Body of pancreas (tissue), 4 donors: ENCODE data around the gene AGRN. TPM values are rescaled to one million over a fixed set of nuclear protein-coding genes. Genes with fewer than 3 reads are reported as not detected.
A peak's percentile ranks its signal among the peaks of the same experiment; 100 is the strongest.

Source experiments
- ATAC-seq: fragments of 150-250 bp; one replicate; pipeline ENCODE4 v1.9.1; 2016
- DNase-seq, 4 donors: peaks; one replicate each; pipeline ENCODE4 v3.0.0-alpha.2; 2019
- H3K27ac ChIP-seq, 4 donors: fragments of 200-600 bp; sonication (generic); 1 replicate in 3 of 4; 2 replicates in 1 of 4; pipeline versions ENCODE4 v1.5.1 to v1.6.1; 2016 to 2019; ENCODE audit warnings: mild to moderate bottlenecking in 1 of 4, mixed read lengths in 1 of 4, moderate library complexity in 1 of 4
- H3K27me3 ChIP-seq, 2 donors: fragments of 200-600 bp; sonication (generic); one replicate each; pipeline ENCODE4 v1.6.0; 2016; ENCODE audit warnings: mild to moderate bottlenecking in 1 of 2
- H3K36me3 ChIP-seq, 2 donors: fragments of 200-600 bp; sonication (generic); replicated peaks in 1 of 2; 2 replicates each; pipeline ENCODE4 v1.5.1; 2016; ENCODE audit warnings: low read depth in 2 of 2; ENCODE audit not compliant: insufficient read depth in 1 of 2
- H3K4me1 ChIP-seq: fragments of 200-600 bp; sonication (generic); one replicate; pipeline ENCODE4 v1.6.0; 2016
- H3K4me3 ChIP-seq, 2 donors: fragments of 200-600 bp; sonication (generic); 1 replicate in 1 of 2; 2 replicates in 1 of 2; pipeline ENCODE4 v1.5.1; 2016 to 2019
- H3K9me3 ChIP-seq, 3 donors: fragments of 200-600 bp; sonication (generic); 1 replicate in 2 of 3; 2 replicates in 1 of 3; pipeline ENCODE4 v1.5.1; 2016
- POLR2A ChIP-seq, 3 donors: fragments of 450-650 bp; IDR thresholded peaks; one replicate each; pipeline ENCODE4 v1.6.1; 2016; ENCODE audit warnings: antibody characterized with exemption in 3 of 3, mild to moderate bottlenecking in 2 of 3
- WGBS, 2 donors: methylation state at CpG; one replicate each; pipeline ENCODE4 v1.1.5; 2017; 5-methylcytosine and 5-hydroxymethylcytosine counted together
- intact Hi-C: fragments of 100-400 bp; cut with DNase I; formaldehyde crosslinking; loops from one replicate; pipeline ENCODE4 v1.15.1; 2023
- total RNA-seq, 2 donors: library from RNA; depleted of rRNA; stranded (reverse); fragments of >200 nt; gene quantifications; one replicate each; pipeline ENCODE4 v1.1.0, GENCODE V29; 2016
- TF ChIP-seq, protein P1 (sequence below), 7 experiments: fragments of 450-650 bp in 4 of 7; fragments of 200-600 bp in 3 of 7; sonication (generic) in 3 of 7; IDR thresholded peaks; one replicate each; pipeline ENCODE4 v1.5.1; 2016 to 2019; ENCODE audit warnings: antibody characterized with exemption in 7 of 7

The AGRN gene
- total RNA-seq, 2 donors from 2014 or later: 85.1 to 241 TPM

DNA sequence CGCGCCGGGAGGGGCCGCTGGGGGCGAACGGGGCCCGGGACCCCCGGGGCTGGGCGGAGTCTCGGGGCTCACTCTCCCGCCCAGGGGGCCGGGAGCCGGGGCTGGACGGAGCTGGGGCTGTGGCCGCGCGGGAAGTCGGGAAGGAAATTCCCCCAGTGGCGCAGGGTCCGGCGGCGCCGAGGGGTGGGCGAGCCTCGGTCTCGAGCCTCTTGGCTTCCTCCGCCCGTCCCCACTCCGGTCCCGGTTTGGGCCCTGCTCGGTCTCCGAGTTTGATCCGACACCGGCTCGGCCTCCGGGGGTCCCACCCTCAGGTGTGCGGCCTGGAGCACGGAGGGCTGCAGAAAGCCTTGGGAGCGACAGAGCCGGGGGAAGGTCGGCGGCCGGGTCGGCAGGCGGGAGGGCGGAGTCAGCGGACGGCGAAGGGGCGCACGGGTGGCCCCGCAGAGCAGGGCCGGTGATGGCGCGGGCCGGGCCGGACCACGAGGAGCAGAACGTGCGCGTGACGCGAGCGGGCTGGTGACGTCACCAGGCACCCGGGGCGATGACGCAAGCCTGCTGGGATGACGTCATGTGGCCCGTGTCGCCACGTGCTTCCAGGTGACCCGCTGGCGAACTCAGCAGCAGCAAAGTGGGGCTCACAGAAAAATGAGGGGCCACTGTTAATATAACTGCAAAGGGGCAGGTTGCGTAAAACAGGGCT is 19.4 kb upstream of the AGRN start:
- H3K36me3 ChIP-seq: no peaks in the 10 kb centered on the region
- TF ChIP-seq, protein P1, sequence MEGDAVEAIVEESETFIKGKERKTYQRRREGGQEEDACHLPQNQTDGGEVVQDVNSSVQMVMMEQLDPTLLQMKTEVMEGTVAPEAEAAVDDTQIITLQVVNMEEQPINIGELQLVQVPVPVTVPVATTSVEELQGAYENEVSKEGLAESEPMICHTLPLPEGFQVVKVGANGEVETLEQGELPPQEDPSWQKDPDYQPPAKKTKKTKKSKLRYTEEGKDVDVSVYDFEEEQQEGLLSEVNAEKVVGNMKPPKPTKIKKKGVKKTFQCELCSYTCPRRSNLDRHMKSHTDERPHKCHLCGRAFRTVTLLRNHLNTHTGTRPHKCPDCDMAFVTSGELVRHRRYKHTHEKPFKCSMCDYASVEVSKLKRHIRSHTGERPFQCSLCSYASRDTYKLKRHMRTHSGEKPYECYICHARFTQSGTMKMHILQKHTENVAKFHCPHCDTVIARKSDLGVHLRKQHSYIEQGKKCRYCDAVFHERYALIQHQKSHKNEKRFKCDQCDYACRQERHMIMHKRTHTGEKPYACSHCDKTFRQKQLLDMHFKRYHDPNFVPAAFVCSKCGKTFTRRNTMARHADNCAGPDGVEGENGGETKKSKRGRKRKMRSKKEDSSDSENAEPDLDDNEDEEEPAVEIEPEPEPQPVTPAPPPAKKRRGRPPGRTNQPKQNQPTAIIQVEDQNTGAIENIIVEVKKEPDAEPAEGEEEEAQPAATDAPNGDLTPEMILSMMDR (IDR thresholded peaks at IDR 0.05): peak in 3 of 7 experiments; percentile 20 to 33 (median 24)
- TF ChIP-seq POLR2A (IDR thresholded peaks at IDR 0.05): peak; percentile 28 to 76 (median 73)
- peak overlapping the region; percentile 3 to 5 for H3K4me3 ChIP-seq
- H3K9me3 ChIP-seq: no peaks in the 10 kb centered on the region
- H3K27ac ChIP-seq: peak overlapping the region; percentile 93 to 96 (median 94)
- intact Hi-C loops: no loop called here
- H3K27me3 ChIP-seq: peaks cover 3 to 24% of the 10 kb centered on the region in 2 donors
- ATAC-seq (peak; percentile 39), DNase-seq (peak; percentile 78 to 87 (median 82))
- 1% methylated on average over 71 of the region's 75 CpGs; no CpG with 5 or more reads in 1 of the 2 donors for WGBS, 2 donors
- peaks cover 55% of the 10 kb centered on the region for H3K4me1 ChIP-seq

DNA sequence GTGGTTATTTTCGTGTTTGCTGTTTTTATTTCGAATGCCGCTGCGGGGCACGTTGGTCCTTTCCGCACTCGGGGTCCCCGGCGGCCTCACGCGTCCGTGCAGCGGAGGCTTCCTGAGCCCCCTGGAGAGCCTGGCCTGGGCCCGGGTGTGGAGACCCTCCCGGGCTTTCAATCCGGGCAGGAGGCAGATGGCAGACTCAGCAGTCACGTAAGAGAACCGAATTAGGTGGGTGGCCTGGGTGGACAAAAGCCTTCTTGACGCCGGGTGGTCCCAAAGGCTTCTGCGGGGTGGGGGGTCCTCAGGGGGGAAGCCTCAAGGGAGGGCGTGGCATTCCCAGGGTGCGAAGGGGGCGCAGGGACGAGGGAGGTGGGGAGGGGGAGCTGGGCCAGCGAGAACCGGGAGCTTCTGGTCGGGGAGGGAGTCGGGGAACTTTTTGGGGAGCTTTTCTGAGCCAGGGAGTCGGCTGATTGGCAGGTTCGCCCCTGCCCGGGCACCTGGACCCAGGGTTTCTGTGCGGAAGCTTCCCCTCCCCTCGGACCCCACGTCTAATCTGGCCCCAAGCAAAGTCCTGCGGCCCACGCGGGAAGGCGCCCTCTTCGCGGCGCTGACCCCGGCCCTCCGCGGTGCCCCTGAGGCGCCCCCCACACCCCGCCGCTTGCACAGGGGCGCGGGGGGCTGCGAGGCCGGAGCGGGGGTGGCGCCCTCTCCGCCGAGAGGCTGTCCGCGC is 18.7 kb upstream of the AGRN start:
- H3K4me1 ChIP-seq: peaks cover 62% of the 10 kb centered on the region
- WGBS, 2 donors: 1 to 2% methylated on average over 11 to 58 of the region's 58 CpGs
- H3K9me3 ChIP-seq: no peaks in the 10 kb centered on the region
- H3K27me3 ChIP-seq: peaks cover 3 to 24% of the 10 kb centered on the region in 2 donors
- ATAC-seq (no peak), DNase-seq (peak in 1 of 4 donors; percentile 25)
- peak overlapping the region; percentile 93 to 96 (median 94) for H3K27ac ChIP-seq
- TF ChIP-seq, protein P1 (IDR thresholded peaks at IDR 0.05): no peak
- TF ChIP-seq POLR2A (IDR thresholded peaks at IDR 0.05): no peak
- intact Hi-C loops: no loop called here
- no peak overlapping the region for H3K4me3 ChIP-seq
- H3K36me3 ChIP-seq: no peaks in the 10 kb centered on the region

DNA sequence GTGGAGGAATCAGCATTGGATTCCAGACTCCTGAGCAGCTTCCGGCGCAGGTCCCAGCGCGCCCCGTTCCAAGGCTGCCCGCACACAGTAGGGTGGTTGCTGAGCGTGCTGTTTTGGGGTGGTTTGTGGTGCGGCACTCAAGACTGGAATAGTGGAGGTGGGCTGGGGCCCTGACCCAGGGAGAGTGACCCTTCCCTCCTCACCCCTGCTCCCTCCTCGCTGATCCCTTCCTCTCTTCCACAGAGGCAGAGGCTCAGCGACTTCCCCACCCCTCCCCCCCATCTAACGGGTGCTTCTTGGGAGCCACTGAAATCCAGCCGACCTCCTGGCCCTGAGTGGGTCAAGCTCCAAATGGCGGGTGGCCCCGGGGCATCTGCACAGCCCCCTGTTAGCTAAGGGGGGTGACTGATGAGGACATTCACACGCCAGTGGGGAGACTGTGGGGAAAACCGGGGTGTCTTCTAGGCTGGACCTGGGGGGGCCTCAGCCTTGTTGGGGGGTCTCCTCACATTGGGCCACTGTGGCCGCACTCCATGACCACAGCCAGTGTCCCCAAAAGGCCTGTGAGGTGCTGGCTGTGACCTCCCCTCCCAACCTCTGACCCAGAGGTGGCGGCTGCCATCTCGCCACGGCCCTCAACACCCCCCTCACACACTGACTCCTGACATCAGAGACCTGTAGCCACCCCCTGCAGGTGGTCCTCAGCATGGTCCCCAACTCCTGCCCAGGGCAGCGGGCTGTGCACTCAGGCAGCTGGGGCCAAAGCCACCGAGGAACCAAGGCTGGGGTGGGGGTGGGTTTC is 16.1 kb upstream of the AGRN start:
- peaks cover 56% of the 10 kb centered on the region for H3K4me1 ChIP-seq
- intact Hi-C loops: no loop called here
- H3K27me3 ChIP-seq: peaks cover 3 to 23% of the 10 kb centered on the region in 2 donors
- no peak for TF ChIP-seq POLR2A (IDR thresholded peaks at IDR 0.05)
- H3K4me3 ChIP-seq: no peak overlapping the region
- DNase-seq: peak in 1 of 4 donors; percentile 13
- no peak for ATAC-seq
- peak overlapping the region in 1 of 4 donors; percentile 61 for H3K27ac ChIP-seq
- WGBS, 2 donors: 79 to 86% methylated on average over 7 to 20 of the region's 22 CpGs
- H3K9me3 ChIP-seq: no peaks in the 10 kb centered on the region
- no peaks in the 10 kb centered on the region for H3K36me3 ChIP-seq

DNA sequence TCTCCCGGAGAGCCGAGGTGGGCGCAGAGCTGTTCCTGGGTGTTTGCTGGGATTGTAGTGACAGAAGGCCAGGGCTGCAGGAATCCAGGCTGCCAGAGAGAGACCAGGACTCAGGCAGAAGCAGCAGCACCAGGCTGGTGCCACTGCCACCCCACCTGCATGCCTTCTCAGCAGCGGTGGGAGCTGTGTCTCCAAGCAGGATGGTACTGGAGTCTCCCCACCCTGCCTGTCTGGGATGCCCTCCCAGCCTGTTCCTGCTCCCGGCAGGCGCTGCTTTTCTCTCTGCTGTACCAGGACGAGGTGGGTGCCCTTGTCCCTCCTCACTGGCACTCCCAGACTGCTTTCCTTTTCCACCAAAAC is 15.5 kb upstream of the AGRN start:
- Histone ChIP-seq H3K4me1 (peaks cover 50% of the 10 kb centered on the region), H3K4me3 (no peak overlapping the region), H3K36me3 (no peaks in the 10 kb centered on the region), H3K27ac (peak overlapping the region; percentile 42 to 69 (median 64)), H3K27me3 (peaks cover 0 to 17% of the 10 kb centered on the region in 2 donors), H3K9me3 (no peaks in the 10 kb centered on the region)
- TF ChIP-seq POLR2A (IDR thresholded peaks at IDR 0.05): no peak
- TF ChIP-seq, protein P1 (IDR thresholded peaks at IDR 0.05): no peak
- ATAC-seq (no peak), DNase-seq (no peak)
- whole genome bisulfite sequencing, 2 donors: 63% methylated on average over 3 to 7 of the region's 7 CpGs
- intact Hi-C loops: no loop called here
